MM.1S (cell line): ENCODE data around the gene ADAMTS1.

Source experiments
- DNase-seq: peaks from one replicate; pipeline ENCODE4 v3.0.0-alpha.2; 2015
- H2AFZ ChIP-seq: fragments of 300-600 bp; sonication (generic); 2 replicates; pipeline ENCODE4 v1.6.0; 2016; ENCODE audit warnings: antibody characterized with exemption, low read length
- H3F3A ChIP-seq: fragments of 300-600 bp; sonication (generic); 2 replicates; pipeline ENCODE4 v1.6.1; 2016; ENCODE audit warnings: mild to moderate bottlenecking, antibody characterized with exemption, low read length, moderate library complexity, mixed read lengths; ENCODE audit not compliant: insufficient read depth
- H3K27ac ChIP-seq: fragments of 300-600 bp; sonication (generic); 2 replicates; pipeline ENCODE4 v1.5.1; 2016; ENCODE audit warnings: mild to moderate bottlenecking, low read length
- H3K27me3 ChIP-seq: fragments of 300-600 bp; sonication (generic); replicated peaks from 2 replicates; pipeline ENCODE4 v1.6.0; 2016; ENCODE audit warnings: low read length; ENCODE audit not compliant: insufficient read depth
- H3K36me3 ChIP-seq: fragments of 300-600 bp; sonication (generic); replicated peaks from 2 replicates; pipeline ENCODE4 v1.6.1; 2016; ENCODE audit warnings: mild to moderate bottlenecking, low read length, mixed read lengths; ENCODE audit not compliant: insufficient read depth
- H3K4me1 ChIP-seq: fragments of 300-600 bp; sonication (generic); 2 replicates; pipeline ENCODE4 v1.6.1; 2016; ENCODE audit warnings: low read length, mixed read lengths
- H3K4me2 ChIP-seq: fragments of 300-600 bp; sonication (generic); 2 replicates; pipeline ENCODE4 v1.6.0; 2016; ENCODE audit warnings: low read depth, low read length
- H3K4me3 ChIP-seq: fragments of 300-600 bp; sonication (generic); 2 replicates; pipeline ENCODE4 v1.5.1; 2016; ENCODE audit warnings: low read length, mixed read lengths
- H3K79me2 ChIP-seq: fragments of 300-600 bp; sonication (generic); 2 replicates; pipeline ENCODE4 v1.6.1; 2016; ENCODE audit warnings: mixed run types, low read length, mixed read lengths
- H3K9ac ChIP-seq: fragments of 300-600 bp; sonication (generic); 2 replicates; pipeline ENCODE4 v1.6.1; 2016; ENCODE audit warnings: low read length, mixed read lengths
- H3K9me2 ChIP-seq: fragments of 300-600 bp; sonication (generic); replicated peaks from 2 replicates; pipeline ENCODE4 v1.6.1; 2016; ENCODE audit warnings: mild to moderate bottlenecking, low read length, mixed read lengths; ENCODE audit not compliant: insufficient read depth
- H3K9me3 ChIP-seq: fragments of 300-600 bp; sonication (generic); replicated peaks from 2 replicates; pipeline ENCODE4 v1.6.1; 2016; ENCODE audit warnings: mild to moderate bottlenecking, low read length, mixed read lengths; ENCODE audit not compliant: insufficient read depth
- H4K20me1 ChIP-seq: fragments of 300-600 bp; sonication (generic); 2 replicates; pipeline ENCODE4 v1.6.1; 2016; ENCODE audit warnings: mild to moderate bottlenecking, low read length, moderate library complexity, mixed read lengths; ENCODE audit not compliant: insufficient read depth
- CTCF ChIP-seq: fragments of 300-600 bp; sonication (generic); IDR thresholded peaks from 2 replicates; pipeline ENCODE4 v1.5.1; 2016; ENCODE audit warnings: antibody characterized with exemption, low read length, mixed read lengths
- EZH2 ChIP-seq: fragments of 300-600 bp; sonication (generic); optimal IDR thresholded peaks from 2 replicates; pipeline ENCODE3; 2017; ENCODE audit warnings: low read depth, mild to moderate bottlenecking, antibody characterized with exemption, low read length, mixed read lengths
- EZH2phosphoT487 ChIP-seq: fragments of 300-600 bp; sonication (generic); IDR thresholded peaks from 2 replicates; pipeline ENCODE4 v1.6.1; 2018; ENCODE audit warnings: antibody characterized with exemption, low read length

The ADAMTS1 gene

DNA sequence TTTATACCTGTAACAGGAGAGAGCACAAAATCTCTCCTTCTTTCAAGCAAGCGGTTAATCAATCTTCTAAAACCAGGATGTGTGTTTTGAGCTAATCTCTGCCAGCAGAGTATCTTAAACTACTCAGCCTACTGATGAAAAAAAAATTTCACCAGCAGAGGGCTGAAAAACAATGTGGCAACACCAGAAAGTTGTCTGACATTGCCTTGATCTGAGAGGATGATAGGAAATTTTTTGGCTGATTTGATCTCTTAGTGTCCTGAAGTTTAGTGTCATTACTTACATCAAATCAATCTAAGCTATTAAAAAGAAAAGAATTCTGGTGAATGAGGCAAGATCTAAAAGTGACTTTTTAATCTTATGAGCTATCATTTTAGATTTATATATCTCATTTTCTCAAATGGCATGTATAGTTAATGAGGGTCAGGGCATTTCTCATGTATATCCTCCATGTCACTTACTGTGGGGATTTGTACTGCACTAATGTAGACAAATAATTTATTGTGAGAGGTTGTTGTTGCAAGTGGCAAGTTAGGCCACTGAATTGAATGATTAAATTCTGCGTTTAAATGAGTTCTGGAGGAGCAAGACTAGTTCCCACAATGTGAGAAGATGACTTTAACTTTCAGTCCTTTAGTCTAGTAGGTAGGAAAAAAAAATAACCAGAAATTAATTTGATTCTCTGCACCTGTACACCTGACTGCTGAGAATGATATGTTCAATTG lies 10.9 kb downstream of the ADAMTS1 start:
- Histone ChIP-seq H3K27ac (no peak overlapping the region), H3F3A (no peaks in the 10 kb centered on the region), H3K4me1 (no peaks in the 10 kb centered on the region), H2AFZ (no peak overlapping the region), H3K27me3 (no peaks in the 10 kb centered on the region), H4K20me1 (no peaks in the 10 kb centered on the region), H3K4me2 (no peak overlapping the region), H3K9me3 (no peaks in the 10 kb centered on the region), H3K36me3 (no peaks in the 10 kb centered on the region), H3K9ac (no peak overlapping the region), H3K79me2 (no peaks in the 10 kb centered on the region), H3K4me3 (no peak overlapping the region), H3K9me2 (no peaks in the 10 kb centered on the region)
- no peak for DNase-seq
- TF ChIP-seq EZH2phosphoT487: no peak
- no peak for TF ChIP-seq EZH2
- no peak for TF ChIP-seq CTCF

- no peaks in the 10 kb centered on the region for H3K4me1 ChIP-seq
- no peak for TF ChIP-seq EZH2phosphoT487
- no peak for TF ChIP-seq CTCF
- TF ChIP-seq EZH2: no peak
- DNase-seq: no peak
- H2AFZ ChIP-seq: no peak overlapping the region
- H3K4me2 ChIP-seq: no peak overlapping the region
- no peaks in the 10 kb centered on the region for H3K36me3 ChIP-seq
- H3K79me2 ChIP-seq: no peaks in the 10 kb centered on the region
- H3K27me3 ChIP-seq: no peaks in the 10 kb centered on the region
- no peaks in the 10 kb centered on the region for H3F3A ChIP-seq
- no peaks in the 10 kb centered on the region for H4K20me1 ChIP-seq
- no peak overlapping the region for H3K27ac ChIP-seq
- no peaks in the 10 kb centered on the region for H3K9me3 ChIP-seq
- H3K9ac ChIP-seq: no peak overlapping the region
- no peak overlapping the region for H3K4me3 ChIP-seq
- H3K9me2 ChIP-seq: no peaks in the 10 kb centered on the region
Observed at GRCh38 chr21:26833460-26833939, 11.7 kb downstream of the ADAMTS1 start.

DNA sequence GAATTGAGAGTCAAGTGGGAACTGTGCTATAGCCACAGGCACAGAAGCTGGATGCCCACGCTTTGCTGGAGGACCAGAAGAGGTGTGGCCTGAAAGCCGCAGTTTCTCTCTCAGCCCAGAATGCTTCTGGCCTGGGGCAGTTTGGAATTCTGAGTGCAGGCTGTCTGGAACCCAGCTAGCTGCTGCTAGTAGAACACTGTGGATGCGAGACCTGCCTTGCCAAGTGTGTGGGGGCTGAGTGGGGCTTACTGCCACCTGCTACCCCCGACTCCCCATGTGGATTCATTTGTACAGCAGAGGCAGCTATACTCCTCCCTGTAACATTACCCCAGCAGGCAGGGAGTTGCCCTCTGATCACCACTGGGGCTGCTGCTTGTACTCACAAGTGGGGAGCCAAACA lies 12.2 kb downstream of the ADAMTS1 start:
- H2AFZ ChIP-seq: no peak overlapping the region
- DNase-seq: no peak

More for the DNA sequence above, 12.2 kb downstream of the ADAMTS1 start:
- Histone ChIP-seq H3K27me3 (no peaks in the 10 kb centered on the region), H4K20me1 (no peaks in the 10 kb centered on the region), H3K4me2 (no peak overlapping the region), H3K79me2 (no peaks in the 10 kb centered on the region), H3K9me3 (no peaks in the 10 kb centered on the region), H3K27ac (no peak overlapping the region), H3K36me3 (no peaks in the 10 kb centered on the region), H3F3A (no peaks in the 10 kb centered on the region), H3K4me3 (no peak overlapping the region), H3K9me2 (no peaks in the 10 kb centered on the region), H3K9ac (no peak overlapping the region), H3K4me1 (no peaks in the 10 kb centered on the region)
- no peak for TF ChIP-seq EZH2phosphoT487
- no peak for TF ChIP-seq CTCF
- no peak for TF ChIP-seq EZH2
